CD4-positive, alpha-beta T cell (primary cell): ENCODE data around the gene RESF1. TPM values are rescaled to one million over a fixed set of nuclear protein-coding genes. Genes with fewer than 3 reads are reported as not detected.

ENCODE experiments used
- ATAC-seq: fragments of 200-7000 bp; cut with Tn5 transposase; one replicate; pipeline ENCODE4 v1.10.0; 2022; ENCODE audit warnings: mild to moderate bottlenecking; ENCODE audit not compliant: poor library complexity
- CTCF ChIA-PET: fragments of 350-600 bp; sonication (Branson Sonifier 250); formaldehyde crosslinking; loops from one replicate; lab custom pipeline; 2021; ENCODE audit warnings: antibody characterized with exemption, inconsistent platforms; lab: Charles Lee
- POLR2A ChIA-PET: fragments of 350-600 bp; sonication (Branson Sonifier 250); formaldehyde crosslinking; loops from one replicate; lab custom pipeline; 2021; ENCODE audit warnings: antibody characterized with exemption, inconsistent platforms; lab: Charles Lee
- DNase-seq, 14 experiments: peaks; one replicate each; pipeline ENCODE4 v3.0.0-alpha.2; 2013 to 2020; ENCODE audit warnings: mixed read lengths in 2 of 14
- H3K27ac ChIP-seq, 2 donors: one replicate each; pipeline versions ENCODE4 v1.5.1 to v1.7.0; 2013; ENCODE audit warnings: low read length in 2 of 2, low read depth in 1 of 2, mild to moderate bottlenecking in 1 of 2
- H3K27me3 ChIP-seq, 2 experiments: 1 replicate in 1 of 2; 2 replicates in 1 of 2; pipeline versions ENCODE4 v1.6.1 to v1.7.0; 2013; ENCODE audit warnings: low read length in 2 of 2, control low read depth in 1 of 2, mild to moderate bottlenecking in 1 of 2, moderate library complexity in 1 of 2; ENCODE audit not compliant: insufficient read depth in 2 of 2, control insufficient read depth in 1 of 2
- H3K36me3 ChIP-seq: one replicate; pipeline ENCODE4 v1.6.1; 2013; ENCODE audit warnings: low read length, control low read depth; ENCODE audit not compliant: insufficient read depth
- H3K4me1 ChIP-seq: one replicate; pipeline ENCODE4 v1.6.1; 2013; ENCODE audit warnings: low read length, control low read depth; ENCODE audit not compliant: insufficient read depth
- H3K4me3 ChIP-seq: one replicate; pipeline ENCODE4 v1.5.1; 2013; ENCODE audit warnings: mild to moderate bottlenecking, low read length, moderate library complexity
- H3K9me3 ChIP-seq, 2 experiments: 1 replicate in 1 of 2; 2 replicates in 1 of 2; pipeline versions ENCODE4 v1.6.1 to v1.7.0; 2013; ENCODE audit warnings: low read length in 2 of 2, mild to moderate bottlenecking in 2 of 2, control low read depth in 1 of 2, moderate library complexity in 1 of 2; ENCODE audit not compliant: control insufficient read depth in 1 of 2, insufficient read depth in 1 of 2
- H3K27ac Mint-ChIP-seq: one replicate; pipeline ENCODE4 v1.8.0; 2020; ENCODE audit warnings: mixed read lengths
- H3K27me3 Mint-ChIP-seq: one replicate; pipeline ENCODE4 v1.8.0; 2021; ENCODE audit warnings: mixed read lengths
- H3K36me3 Mint-ChIP-seq: one replicate; pipeline ENCODE4 v1.8.0; 2021; ENCODE audit warnings: low read depth, mixed read lengths
- H3K4me1 Mint-ChIP-seq: one replicate; pipeline ENCODE4 v1.8.0; 2021; ENCODE audit warnings: low read depth, mixed read lengths
- H3K4me3 Mint-ChIP-seq: one replicate; pipeline ENCODE4 v1.8.0; 2020; ENCODE audit warnings: mild to moderate bottlenecking, mixed read lengths
- H3K9me3 Mint-ChIP-seq: one replicate; pipeline ENCODE4 v1.8.0; 2020; ENCODE audit warnings: mixed read lengths
- intact Hi-C, 2 experiments: fragments of 100-400 bp; cut with DNase I in 1 of 2; cut with micrococcal nuclease in 1 of 2; formaldehyde crosslinking; loops; one replicate each; pipeline versions ENCODE4 v1.15.1 to v1.9.0; 2023 to 2025; cut with DNase I, micrococcal nuclease
- total RNA-seq, 174 experiments: library from RNA in 2 of 174; stranded (reverse) in 2 of 174; gene quantifications; one replicate each; pipeline ENCODE4 v1.2.3 and lab custom pipeline; 2021 to 2026
- TF ChIP-seq, protein P1 (sequence below): fragments of 200-600 bp; IDR thresholded peaks from one replicate; pipeline ENCODE4 v1.8.0; 2022; ENCODE audit warnings: antibody characterized with exemption, mild to moderate bottlenecking

Gene RESF1
- total RNA-seq, 2 experiments from 2014 or later = 113 to 124 TPM

- Mint-ChIP-seq H3K27me3 (no peaks in the 10 kb centered on the region), H3K4me1 (peaks cover 51% of the 10 kb centered on the region), H3K27ac (peak overlapping the region; percentile 95), H3K36me3 (peaks cover 23% of the 10 kb centered on the region), H3K4me3 (peak overlapping the region; percentile 85), H3K9me3 (peaks cover 8% of the 10 kb centered on the region)
- peaks cover 45% of the 10 kb centered on the region for H3K4me1 ChIP-seq
- DNase-seq = peak in 3 of 14 experiments; percentile 17 to 36 (median 25)
- ChIA-PET CTCF (no interaction called here), POLR2A (interaction anchor here (0.9 to 1.6 kb wide), 10 partner anchors 14 to 200 kb away, joined by 3 to 23 read pairs (median 5); partner anchors contain the start of genes AMN1 and RESF1)
- intact Hi-C loops = loop anchor here in 1 of 2 experiments (5.0 kb wide), 2 partner anchors 33 to 37 kb away; no protein-coding TSS in a partner anchor
- peaks cover 0 to 16% of the 10 kb centered on the region in 2 experiments for H3K9me3 ChIP-seq
- ATAC-seq = peak; percentile 18
- no peaks in the 10 kb centered on the region for H3K27me3 ChIP-seq
- TF ChIP-seq, protein P1, sequence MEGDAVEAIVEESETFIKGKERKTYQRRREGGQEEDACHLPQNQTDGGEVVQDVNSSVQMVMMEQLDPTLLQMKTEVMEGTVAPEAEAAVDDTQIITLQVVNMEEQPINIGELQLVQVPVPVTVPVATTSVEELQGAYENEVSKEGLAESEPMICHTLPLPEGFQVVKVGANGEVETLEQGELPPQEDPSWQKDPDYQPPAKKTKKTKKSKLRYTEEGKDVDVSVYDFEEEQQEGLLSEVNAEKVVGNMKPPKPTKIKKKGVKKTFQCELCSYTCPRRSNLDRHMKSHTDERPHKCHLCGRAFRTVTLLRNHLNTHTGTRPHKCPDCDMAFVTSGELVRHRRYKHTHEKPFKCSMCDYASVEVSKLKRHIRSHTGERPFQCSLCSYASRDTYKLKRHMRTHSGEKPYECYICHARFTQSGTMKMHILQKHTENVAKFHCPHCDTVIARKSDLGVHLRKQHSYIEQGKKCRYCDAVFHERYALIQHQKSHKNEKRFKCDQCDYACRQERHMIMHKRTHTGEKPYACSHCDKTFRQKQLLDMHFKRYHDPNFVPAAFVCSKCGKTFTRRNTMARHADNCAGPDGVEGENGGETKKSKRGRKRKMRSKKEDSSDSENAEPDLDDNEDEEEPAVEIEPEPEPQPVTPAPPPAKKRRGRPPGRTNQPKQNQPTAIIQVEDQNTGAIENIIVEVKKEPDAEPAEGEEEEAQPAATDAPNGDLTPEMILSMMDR = no peak
- H3K36me3 ChIP-seq = peaks cover 3% of the 10 kb centered on the region
- peak overlapping the region; percentile 51 to 62 for H3K27ac ChIP-seq
- peak overlapping the region; percentile 39 for H3K4me3 ChIP-seq
Measured at GRCh38 chr12:31929027-31929526, 30.1 kb upstream of the RESF1 start.

- TF ChIP-seq, protein P1 = no peak
- Mint-ChIP-seq H3K9me3 (peaks cover 8% of the 10 kb centered on the region), H3K36me3 (peaks cover 28% of the 10 kb centered on the region), H3K27me3 (no peaks in the 10 kb centered on the region), H3K4me3 (no peak overlapping the region), H3K4me1 (peaks cover 56% of the 10 kb centered on the region), H3K27ac (peak overlapping the region; percentile 7)
- ChIA-PET CTCF (interaction anchor here (1.5 kb wide), 1 partner anchor 249 kb away, joined by 5 read pairs; no protein-coding TSS in a partner anchor), POLR2A (interaction anchor here (0.6 to 2.9 kb wide), 2 partner anchors 20 to 27 kb away, joined by 3 to 12 read pairs; partner anchors contain the start of gene RESF1)
- DNase-seq (peak in 4 of 14 experiments; percentile 1 to 69 (median 37)), ATAC-seq (peak; percentile 33)
- intact Hi-C loops = loop anchor here in 1 of 2 experiments (2.0 kb wide), 1 partner anchor 23 kb away; no protein-coding TSS in a partner anchor
- Histone ChIP-seq H3K27ac (no peak overlapping the region), H3K4me3 (no peak overlapping the region), H3K4me1 (peaks cover 45% of the 10 kb centered on the region), H3K27me3 (no peaks in the 10 kb centered on the region), H3K9me3 (peaks cover 0 to 17% of the 10 kb centered on the region in 2 experiments), H3K36me3 (peaks cover 3% of the 10 kb centered on the region)
Measured at GRCh38 chr12:31931796-31932715, 27.2 kb upstream of the RESF1 start.

DNA sequence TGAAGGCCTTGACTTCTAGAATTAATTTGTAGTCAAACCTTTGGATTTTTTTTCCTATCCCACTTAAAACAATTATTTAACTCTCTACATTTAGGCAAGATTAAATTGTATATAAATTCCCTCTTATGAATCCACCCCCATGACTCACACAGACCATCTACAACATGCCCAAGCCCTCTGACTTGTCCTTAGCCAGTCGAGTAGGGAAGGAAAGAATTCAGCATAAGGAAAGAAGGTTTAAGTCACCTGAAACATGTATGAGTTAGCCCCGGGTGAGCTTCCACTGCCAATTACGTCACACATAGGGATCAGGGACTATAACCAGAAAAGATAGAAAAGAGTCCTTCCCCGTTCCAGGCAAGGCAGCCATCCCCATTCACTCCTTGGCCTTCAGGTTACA is 14.9 kb upstream of the RESF1 start:
- no peak overlapping the region for H3K4me3 ChIP-seq
- no peak overlapping the region for H3K27ac ChIP-seq
- H3K27me3 ChIP-seq = no peaks in the 10 kb centered on the region
- peaks cover 23 to 33% of the 10 kb centered on the region in 2 experiments for H3K9me3 ChIP-seq
- no peak for DNase-seq
- TF ChIP-seq, protein P1 = no peak
- H3K27me3 Mint-ChIP-seq = no peaks in the 10 kb centered on the region
- no peak overlapping the region for H3K4me3 Mint-ChIP-seq
- no peaks in the 10 kb centered on the region for H3K4me1 ChIP-seq
- ATAC-seq = no peak
- H3K27ac Mint-ChIP-seq = no peak overlapping the region
- POLR2A ChIA-PET = no interaction called here
- no peaks in the 10 kb centered on the region for H3K36me3 ChIP-seq
- H3K9me3 Mint-ChIP-seq = peaks cover 10% of the 10 kb centered on the region
- intact Hi-C loops = no loop called here
- H3K36me3 Mint-ChIP-seq = peaks cover 29% of the 10 kb centered on the region
- CTCF ChIA-PET = no interaction called here
- H3K4me1 Mint-ChIP-seq = no peaks in the 10 kb centered on the region
